Hepatocyte (in vitro differentiated cells): Measurements from ENCODE around the gene PCGF5. TPM values are rescaled to one million over a fixed set of nuclear protein-coding genes. Genes with fewer than 3 reads are reported as not detected.

Source experiments
- DNase-seq: peaks from one replicate; pipeline ENCODE4 v3.0.0-alpha.2; 2016; ENCODE audit warnings: low spot score
- H2AFZ ChIP-seq: fragments of 200-600 bp; sonication (generic); 2 replicates; pipeline ENCODE4 v1.6.0; 2016; ENCODE audit warnings: antibody characterized with exemption, mild to moderate bottlenecking
- H3K27ac ChIP-seq: fragments of 200-600 bp; sonication (generic); 2 replicates; pipeline ENCODE4 v1.5.1; 2016; ENCODE audit warnings: mild to moderate bottlenecking
- H3K27me3 ChIP-seq: fragments of 200-600 bp; sonication (generic); 2 replicates; pipeline ENCODE4 v1.6.1; 2016
- H3K36me3 ChIP-seq: fragments of 200-600 bp; sonication (generic); replicated peaks from 2 replicates; pipeline ENCODE4 v1.5.1; 2016; ENCODE audit warnings: low read depth; ENCODE audit not compliant: insufficient read depth
- H3K4me1 ChIP-seq: fragments of 200-600 bp; sonication (generic); 2 replicates; pipeline ENCODE4 v1.5.1; 2016; ENCODE audit warnings: mild to moderate bottlenecking, moderate library complexity; ENCODE audit not compliant: insufficient read depth
- H3K4me2 ChIP-seq: fragments of 200-600 bp; sonication (generic); 2 replicates; pipeline ENCODE4 v1.6.0; 2016
- H3K4me3 ChIP-seq: fragments of 200-600 bp; sonication (generic); 2 replicates; pipeline ENCODE4 v1.5.1; 2016; ENCODE audit warnings: mild to moderate bottlenecking
- H3K79me2 ChIP-seq: fragments of 200-600 bp; sonication (generic); 2 replicates; pipeline ENCODE4 v1.6.0; 2017; ENCODE audit warnings: mild to moderate bottlenecking
- H3K9me2 ChIP-seq: fragments of 200-600 bp; sonication (generic); replicated peaks from 2 replicates; pipeline ENCODE4 v1.6.0; 2017; ENCODE audit warnings: mild to moderate bottlenecking; ENCODE audit not compliant: insufficient read depth
- H3K9me3 ChIP-seq: fragments of 200-600 bp; sonication (generic); 2 replicates; pipeline ENCODE4 v1.5.1; 2016; ENCODE audit warnings: low read depth, mild to moderate bottlenecking
- H4K20me1 ChIP-seq: fragments of 200-600 bp; sonication (generic); 2 replicates; pipeline ENCODE4 v1.6.0; 2016; ENCODE audit warnings: mild to moderate bottlenecking; ENCODE audit not compliant: insufficient read depth, poor library complexity, severe bottlenecking
- CTCF ChIP-seq: fragments of 200-600 bp; sonication (generic); IDR thresholded peaks from 2 replicates; pipeline ENCODE4 v1.5.1; 2016; ENCODE audit warnings: antibody characterized with exemption, mild to moderate bottlenecking; ENCODE audit not compliant: poor library complexity
- EZH2 ChIP-seq: fragments of 200-600 bp; sonication (generic); IDR thresholded peaks from 2 replicates; pipeline ENCODE4 v1.6.1; 2016; ENCODE audit warnings: antibody characterized with exemption, mild to moderate bottlenecking, borderline replicate concordance
- EZH2phosphoT487 ChIP-seq: fragments of 200-600 bp; sonication (generic); IDR thresholded peaks from one replicate; pipeline ENCODE4 v1.6.1; 2018; ENCODE audit warnings: antibody characterized with exemption, mild to moderate bottlenecking, low read depth, moderate library complexity; ENCODE audit not compliant: unreplicated experiment, severe bottlenecking
- WGBS: methylation state at CpG from one replicate; pipeline ENCODE4 v1.1.6; 2016; ENCODE audit warnings: low lambda C conversion rate; ENCODE audit errors: missing lambda C conversion rate; 5-methylcytosine and 5-hydroxymethylcytosine counted together
- polyA plus RNA-seq: library from polyadenylated mRNA; unstranded; fragments of >200 nt; fragmentation: Nextera tagmentation; extraction: Ambion mirVana; gene quantifications from 2 replicates; pipeline ENCODE4 v1.2.1, GENCODE V29; 2016
- total RNA-seq: library from RNA; depleted of rRNA; stranded (reverse); fragments of >200 nt; gene quantifications from 2 replicates; pipeline ENCODE4 v1.2.3, GENCODE V29; 2014

PCGF5 gene
- total and polyA plus RNA-seq, 2 experiments from 2014 or later, result 32.1 to 38.7 TPM

GRCh38 chr10:91284486-91285090 lies 64.1 kb downstream of the PCGF5 start:
- no peaks in the 10 kb centered on the region for H3K79me2 ChIP-seq
- H3K4me2 ChIP-seq, result no peak overlapping the region
- no peaks in the 10 kb centered on the region for H3K36me3 ChIP-seq
- H3K9me2 ChIP-seq, result no peaks in the 10 kb centered on the region
- 52% methylated on average over 6 of the region's 6 CpGs for WGBS
- H3K27me3 ChIP-seq, result no peaks in the 10 kb centered on the region
- DNase-seq, result no peak
- no peak overlapping the region for H3K27ac ChIP-seq
- no peak overlapping the region for H2AFZ ChIP-seq
- no peaks in the 10 kb centered on the region for H3K4me1 ChIP-seq
- no peaks in the 10 kb centered on the region for H3K9me3 ChIP-seq
- no peaks in the 10 kb centered on the region for H4K20me1 ChIP-seq
- H3K4me3 ChIP-seq, result no peak overlapping the region
- TF ChIP-seq EZH2phosphoT487, result no peak
- TF ChIP-seq CTCF, result no peak
- TF ChIP-seq EZH2, result no peak

GRCh38 chr10:91286572-91286971 lies 66.1 kb downstream of the PCGF5 start:
- TF ChIP-seq CTCF, result no peak
- no peak for TF ChIP-seq EZH2
- TF ChIP-seq EZH2phosphoT487, result no peak
- Histone ChIP-seq H3K4me3 (no peak overlapping the region), H4K20me1 (no peaks in the 10 kb centered on the region), H3K27me3 (no peaks in the 10 kb centered on the region), H2AFZ (no peak overlapping the region), H3K9me3 (no peaks in the 10 kb centered on the region), H3K4me1 (no peaks in the 10 kb centered on the region), H3K4me2 (no peak overlapping the region), H3K27ac (no peak overlapping the region), H3K79me2 (no peaks in the 10 kb centered on the region), H3K36me3 (no peaks in the 10 kb centered on the region), H3K9me2 (no peaks in the 10 kb centered on the region)
- 60% methylated on average over 2 of the region's 2 CpGs for WGBS
- DNase-seq, result no peak

- Histone ChIP-seq H3K4me3 (no peak overlapping the region), H3K79me2 (no peaks in the 10 kb centered on the region), H3K9me2 (no peaks in the 10 kb centered on the region), H3K4me1 (no peaks in the 10 kb centered on the region), H4K20me1 (no peaks in the 10 kb centered on the region), H3K36me3 (no peaks in the 10 kb centered on the region), H3K27ac (no peak overlapping the region), H2AFZ (no peak overlapping the region), H3K27me3 (no peaks in the 10 kb centered on the region), H3K4me2 (no peak overlapping the region), H3K9me3 (no peaks in the 10 kb centered on the region)
- DNase-seq, result no peak
- WGBS, result 90% methylated on average over 4 of the region's 4 CpGs
- TF ChIP-seq EZH2, result no peak
- TF ChIP-seq EZH2phosphoT487, result no peak
- no peak for TF ChIP-seq CTCF
Observed at GRCh38 chr10:91287276-91287675, 66.8 kb downstream of the PCGF5 start.

GRCh38 chr10:91287912-91288311 lies 67.4 kb downstream of the PCGF5 start:
- no peak overlapping the region for H2AFZ ChIP-seq
- H3K9me2 ChIP-seq, result no peaks in the 10 kb centered on the region
- H3K27ac ChIP-seq, result no peak overlapping the region
- no peak for TF ChIP-seq EZH2
- TF ChIP-seq CTCF, result no peak
- no peak for TF ChIP-seq EZH2phosphoT487
- H3K79me2 ChIP-seq, result no peaks in the 10 kb centered on the region
- no peak overlapping the region for H3K4me3 ChIP-seq
- H3K4me1 ChIP-seq, result no peaks in the 10 kb centered on the region
- 94% methylated on average over 4 of the region's 4 CpGs for WGBS
- no peaks in the 10 kb centered on the region for H3K36me3 ChIP-seq
- H4K20me1 ChIP-seq, result no peaks in the 10 kb centered on the region
- no peak overlapping the region for H3K4me2 ChIP-seq
- no peaks in the 10 kb centered on the region for H3K27me3 ChIP-seq
- H3K9me3 ChIP-seq, result no peaks in the 10 kb centered on the region
- DNase-seq, result no peak
